Heart left ventricle (tissue), 13 donors: Measurements from ENCODE around the gene TTC39C.

ENCODE experiments used
- CTCF ChIP-seq, 12 donors: fragments of 200-600 bp; sonication (generic) in 4 of 12; IDR thresholded peaks; one replicate each; pipeline versions ENCODE4 v1.5.0 to v1.8.0; 2018 to 2022; ENCODE audit warnings: antibody characterized with exemption in 12 of 12, mild to moderate bottlenecking in 5 of 12
- POLR2A ChIP-seq, 2 donors: fragments of 450-650 bp; IDR thresholded peaks; one replicate each; pipeline ENCODE4 v1.6.1; 2017; ENCODE audit warnings: antibody characterized with exemption in 2 of 2, mild to moderate bottlenecking in 2 of 2, moderate library complexity in 2 of 2
- donor health status: ischemic (EF 13 %, LVEDD 7.1; RV severe dilation, severe dysfunction).
- donor health status: DM: no; HTN: yes; CAD: no.
- donor health status: DM: no; HTN: no; CAD: no.
- donor health status: ischemic (EF 25% LVEDD 6.9; RV normal size, moderate dysfunction).
- donor health status: ischemic (EF 25% LVEDD 5.7; RV mildly dilated, moderate dysfunction).
- donor health status: ischemic (EF 35%, LVEDD 5.7; RV mildly dilated, moderate dysfunction).
- donor health status: nonischemic (EF 11% LVEDD 7.7; RV severe dilation, severe dysfunction).
- donor health status: DM: yes; HTN: yes; CAD: no.
- donor health status: PGD.
- donor health status: ischemic (EF 29% LVEDD 5.4; RV normal size, mild dysfunction).
- donor health status: nonischemic (EF 23%, LVEDD 6.1; RV moderate dilation, normal function).

- TF ChIP-seq CTCF (IDR thresholded peaks at IDR 0.05) (no peak), POLR2A (IDR thresholded peaks at IDR 0.05) (no peak)
Measured at GRCh38 chr18:24023185-24023814, 8.7 kb downstream of the TTC39C start.
